GM23338 (cell line): ENCODE results near the gene SPN. TPM values are rescaled to one million over a fixed set of nuclear protein-coding genes. Genes with fewer than 3 reads are reported as not detected.

ENCODE experiments used
- ATAC-seq: fragments of 200-7000 bp; cut with Tn5 transposase; 3 replicates; pipeline ENCODE4 v1.9.1; 2020
- DNase-seq: peaks from one replicate; pipeline ENCODE4 v3.0.0-alpha.2; 2015; ENCODE audit warnings: low spot score
- H2AFZ ChIP-seq: fragments of 200-600 bp; sonication (generic); 2 replicates; pipeline ENCODE4 v1.8.0; 2016; ENCODE audit warnings: antibody characterized with exemption, mild to moderate bottlenecking, moderate library complexity
- H3F3A ChIP-seq: fragments of 200-600 bp; sonication (generic); replicated peaks from 2 replicates; pipeline ENCODE4 v1.8.0; 2017; ENCODE audit warnings: antibody characterized with exemption, mixed run types, low read depth
- H3K27ac ChIP-seq: fragments of 200-600 bp; sonication (generic); 2 replicates; pipeline ENCODE4 v1.6.1; 2016; ENCODE audit warnings: low read depth
- H3K27me3 ChIP-seq: fragments of 200-600 bp; sonication (generic); 2 replicates; pipeline ENCODE4 v1.8.0; 2016; ENCODE audit warnings: mild to moderate bottlenecking, mixed run types, moderate library complexity; ENCODE audit not compliant: insufficient read depth
- H3K36me3 ChIP-seq: fragments of 200-600 bp; sonication (generic); 2 replicates; pipeline ENCODE4 v1.8.0; 2016; ENCODE audit warnings: mild to moderate bottlenecking; ENCODE audit not compliant: insufficient read depth
- H3K4me1 ChIP-seq: fragments of 200-600 bp; sonication (generic); 2 replicates; pipeline ENCODE4 v1.8.0; 2016; ENCODE audit warnings: mild to moderate bottlenecking, moderate library complexity; ENCODE audit not compliant: insufficient read depth
- H3K4me2 ChIP-seq: fragments of 200-600 bp; sonication (generic); 2 replicates; pipeline ENCODE4 v1.7.1; 2017; ENCODE audit warnings: mixed run types
- H3K4me3 ChIP-seq: fragments of 200-600 bp; sonication (generic); 2 replicates; pipeline ENCODE4 v1.6.1; 2016; ENCODE audit warnings: mixed run types
- H3K79me2 ChIP-seq: fragments of 200-600 bp; sonication (generic); replicated peaks from 2 replicates; pipeline ENCODE4 v1.8.0; 2017; ENCODE audit warnings: mild to moderate bottlenecking; ENCODE audit not compliant: insufficient read depth
- H3K9me2 ChIP-seq: fragments of 200-600 bp; sonication (generic); 2 replicates; pipeline ENCODE4 v1.8.0; 2017; ENCODE audit not compliant: insufficient read depth
- H4K20me1 ChIP-seq: fragments of 200-600 bp; sonication (generic); replicated peaks from 2 replicates; pipeline ENCODE4 v1.8.0; 2017; ENCODE audit warnings: mild to moderate bottlenecking; ENCODE audit not compliant: insufficient read depth
- H3K27ac Mint-ChIP-seq: 2 replicates; pipeline ENCODE4 v1.8.0; 2020; ENCODE audit warnings: inconsistent platforms, mild to moderate bottlenecking, moderate library complexity, mixed read lengths
- H3K27me3 Mint-ChIP-seq: 3 replicates; pipeline ENCODE4 v1.8.0; 2022; ENCODE audit warnings: low read depth, mild to moderate bottlenecking, moderate library complexity, mixed read lengths, inconsistent platforms; ENCODE audit not compliant: insufficient read depth, poor library complexity
- H3K36me3 Mint-ChIP-seq: 3 replicates; pipeline ENCODE4 v1.8.0; 2021; ENCODE audit warnings: low read depth, mild to moderate bottlenecking, inconsistent platforms, moderate library complexity, mixed read lengths
- H3K4me1 Mint-ChIP-seq: 3 replicates; pipeline ENCODE4 v1.8.0; 2020; ENCODE audit warnings: mild to moderate bottlenecking, inconsistent platforms, mixed read lengths
- H3K4me3 Mint-ChIP-seq: 3 replicates; pipeline ENCODE4 v1.8.0; 2021; ENCODE audit warnings: moderate library complexity, mild to moderate bottlenecking, inconsistent platforms, mixed read lengths
- H3K9me3 Mint-ChIP-seq: 3 replicates; pipeline ENCODE4 v1.8.0; 2020; ENCODE audit warnings: moderate library complexity, mild to moderate bottlenecking, inconsistent platforms, mixed read lengths
- CTCF ChIP-seq, 2 experiments: fragments of 200-600 bp in 1 of 2; sonication (generic) in 1 of 2; conservative IDR thresholded peaks; 2 replicates each; pipeline versions ENCODE4 v1.5.1 to v1.6.1; 2016 to 2017; ENCODE audit warnings: antibody characterized with exemption in 2 of 2, low read depth in 2 of 2, mild to moderate bottlenecking in 2 of 2, moderate library complexity in 1 of 2
- EZH2phosphoT487 ChIP-seq: fragments of 200-600 bp; sonication (generic); IDR thresholded peaks from one replicate; pipeline ENCODE4 v1.8.1; 2018; ENCODE audit warnings: antibody characterized with exemption; ENCODE audit not compliant: unreplicated experiment
- JUNB ChIP-seq: IDR thresholded peaks from one replicate; pipeline ENCODE4 v1.6.1; 2016; ENCODE audit warnings: antibody characterized with exemption; ENCODE audit not compliant: unreplicated experiment
- NANOG ChIP-seq: IDR thresholded peaks from 2 replicates; pipeline ENCODE4 v1.6.1; 2016; ENCODE audit warnings: antibody characterized with exemption, borderline replicate concordance
- POLR2AphosphoS5 ChIP-seq: IDR thresholded peaks from 2 replicates; pipeline ENCODE4 v1.6.1; 2016; ENCODE audit warnings: antibody characterized with exemption, low read depth
- REST ChIP-seq: IDR thresholded peaks from one replicate; pipeline ENCODE4 v1.6.1; 2018; ENCODE audit warnings: antibody characterized with exemption; ENCODE audit not compliant: unreplicated experiment
- STAT1 ChIP-seq: IDR thresholded peaks from one replicate; pipeline ENCODE4 v1.6.1; 2016; ENCODE audit warnings: antibody characterized with exemption; ENCODE audit not compliant: unreplicated experiment
- ZNF114 ChIP-seq: fragments of 250-450 bp; sonication (Bioruptor Pico); IDR thresholded peaks from 2 replicates; pipeline ENCODE4 v1.5.0; 2020; ENCODE audit warnings: mild to moderate bottlenecking, moderate library complexity
- ZNF331 ChIP-seq: fragments of 250-450 bp; sonication (Bioruptor Pico); IDR thresholded peaks from 2 replicates; pipeline ENCODE4 v1.5.0; 2020; ENCODE audit warnings: low read depth, mild to moderate bottlenecking, moderate library complexity
- ZNF462 ChIP-seq: fragments of 250-450 bp; sonication (Bioruptor Pico); IDR thresholded peaks from 2 replicates; pipeline ENCODE4 v1.5.0; 2020; ENCODE audit warnings: mild to moderate bottlenecking, moderate library complexity
- polyA plus RNA-seq: library from polyadenylated mRNA; unstranded; fragments of >200 nt; fragmentation: Nextera tagmentation; extraction: Ambion mirVana; gene quantifications from 2 replicates; pipeline ENCODE4 v1.2.1, GENCODE V29; 2016
- total RNA-seq: library from RNA; depleted of rRNA; stranded (reverse); fragments of >200 nt; shearing (Covaris generic); gene quantifications from 2 replicates; pipeline ENCODE4 v1.2.3, GENCODE V29; 2014
- TF ChIP-seq, protein P1 (sequence below): IDR thresholded peaks from 2 replicates; pipeline ENCODE4 v1.6.1; 2016; ENCODE audit warnings: antibody characterized with exemption

The SPN gene
- total and polyA plus RNA-seq, 2 experiments from 2014 or later = 0.52 to 2.3 TPM

- TF ChIP-seq ZNF462 (CRISPR knock-in tag) = no peak
These were observed 12.3 kb upstream of the SPN start (continued) for GRCh38 chr16:29650771-29651170.

- Histone ChIP-seq H2AFZ (no peak overlapping the region; the same call in 1 of the 2 replicates), H3K27ac (no peak overlapping the region), H3K4me3 (no peak overlapping the region), H3K79me2 (no peaks in the 10 kb centered on the region), H4K20me1 (no peaks in the 10 kb centered on the region), H3K9me2 (no peaks in the 10 kb centered on the region), H3K4me1 (peaks cover 11% of the 10 kb centered on the region), H3K27me3 (no peaks in the 10 kb centered on the region), H3F3A (peaks cover 6% of the 10 kb centered on the region; the same call in 1 of the 2 replicates), H3K4me2 (no peak overlapping the region), H3K36me3 (no peaks in the 10 kb centered on the region)
- Mint-ChIP-seq H3K4me1 (peaks cover 7% of the 10 kb centered on the region), H3K36me3 (no peaks in the 10 kb centered on the region), H3K27me3 (peaks cover 6% of the 10 kb centered on the region), H3K9me3 (no peaks in the 10 kb centered on the region), H3K27ac (no peak overlapping the region), H3K4me3 (no peak overlapping the region)
- DNase-seq (no peak), ATAC-seq (no peak)
- TF ChIP-seq REST = no peak
- no peak for TF ChIP-seq NANOG
- TF ChIP-seq STAT1 = no peak
- no peak for TF ChIP-seq EZH2phosphoT487
- no peak for TF ChIP-seq POLR2AphosphoS5
- no peak for TF ChIP-seq ZNF114 (CRISPR knock-in tag)
- TF ChIP-seq, protein P1, sequence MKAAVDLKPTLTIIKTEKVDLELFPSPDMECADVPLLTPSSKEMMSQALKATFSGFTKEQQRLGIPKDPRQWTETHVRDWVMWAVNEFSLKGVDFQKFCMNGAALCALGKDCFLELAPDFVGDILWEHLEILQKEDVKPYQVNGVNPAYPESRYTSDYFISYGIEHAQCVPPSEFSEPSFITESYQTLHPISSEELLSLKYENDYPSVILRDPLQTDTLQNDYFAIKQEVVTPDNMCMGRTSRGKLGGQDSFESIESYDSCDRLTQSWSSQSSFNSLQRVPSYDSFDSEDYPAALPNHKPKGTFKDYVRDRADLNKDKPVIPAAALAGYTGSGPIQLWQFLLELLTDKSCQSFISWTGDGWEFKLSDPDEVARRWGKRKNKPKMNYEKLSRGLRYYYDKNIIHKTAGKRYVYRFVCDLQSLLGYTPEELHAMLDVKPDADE = no peak
- no peak for TF ChIP-seq ZNF331 (CRISPR knock-in tag)
- TF ChIP-seq CTCF (conservative IDR thresholded peaks at IDR 0.05; ENCODE audit: low read depth in 2 of 2) = no peak
- no peak for TF ChIP-seq JUNB
These were observed 11.2 kb upstream of the SPN start for GRCh38 chr16:29651774-29652349.
